Measurements from ENCODE around the gene FGB.

FGB gene

DNA sequence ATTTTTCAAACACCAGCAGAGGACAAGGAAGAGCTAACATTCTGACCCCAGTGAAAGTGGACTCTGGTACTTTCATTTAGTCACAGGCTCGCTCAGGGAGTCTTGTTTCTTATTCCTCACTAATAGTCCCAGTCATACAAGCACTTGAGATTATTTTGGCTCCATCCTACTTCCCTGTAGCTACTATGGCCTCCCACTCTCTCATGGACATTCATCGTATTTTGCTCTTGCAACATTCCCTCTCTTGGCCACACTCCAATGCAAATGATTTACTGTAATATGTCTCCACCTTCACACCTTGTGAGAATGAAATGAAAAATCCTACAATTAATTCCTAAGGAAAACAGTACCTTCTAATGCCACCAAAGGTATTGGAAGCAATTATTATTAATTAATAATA is 33.9 kb upstream of the FGB start:
- peak; percentile 31 for DNase-seq (ENCODE audit: low read depth)
- no peak overlapping the region for H3K4me3 ChIP-seq (replicated peaks; ENCODE audit: low read depth, low read length)
- TF ChIP-seq, protein P1, sequence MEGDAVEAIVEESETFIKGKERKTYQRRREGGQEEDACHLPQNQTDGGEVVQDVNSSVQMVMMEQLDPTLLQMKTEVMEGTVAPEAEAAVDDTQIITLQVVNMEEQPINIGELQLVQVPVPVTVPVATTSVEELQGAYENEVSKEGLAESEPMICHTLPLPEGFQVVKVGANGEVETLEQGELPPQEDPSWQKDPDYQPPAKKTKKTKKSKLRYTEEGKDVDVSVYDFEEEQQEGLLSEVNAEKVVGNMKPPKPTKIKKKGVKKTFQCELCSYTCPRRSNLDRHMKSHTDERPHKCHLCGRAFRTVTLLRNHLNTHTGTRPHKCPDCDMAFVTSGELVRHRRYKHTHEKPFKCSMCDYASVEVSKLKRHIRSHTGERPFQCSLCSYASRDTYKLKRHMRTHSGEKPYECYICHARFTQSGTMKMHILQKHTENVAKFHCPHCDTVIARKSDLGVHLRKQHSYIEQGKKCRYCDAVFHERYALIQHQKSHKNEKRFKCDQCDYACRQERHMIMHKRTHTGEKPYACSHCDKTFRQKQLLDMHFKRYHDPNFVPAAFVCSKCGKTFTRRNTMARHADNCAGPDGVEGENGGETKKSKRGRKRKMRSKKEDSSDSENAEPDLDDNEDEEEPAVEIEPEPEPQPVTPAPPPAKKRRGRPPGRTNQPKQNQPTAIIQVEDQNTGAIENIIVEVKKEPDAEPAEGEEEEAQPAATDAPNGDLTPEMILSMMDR (IDR thresholded peaks at IDR 0.05; ENCODE audit: low read length, missing control alignments) = no peak

DNA sequence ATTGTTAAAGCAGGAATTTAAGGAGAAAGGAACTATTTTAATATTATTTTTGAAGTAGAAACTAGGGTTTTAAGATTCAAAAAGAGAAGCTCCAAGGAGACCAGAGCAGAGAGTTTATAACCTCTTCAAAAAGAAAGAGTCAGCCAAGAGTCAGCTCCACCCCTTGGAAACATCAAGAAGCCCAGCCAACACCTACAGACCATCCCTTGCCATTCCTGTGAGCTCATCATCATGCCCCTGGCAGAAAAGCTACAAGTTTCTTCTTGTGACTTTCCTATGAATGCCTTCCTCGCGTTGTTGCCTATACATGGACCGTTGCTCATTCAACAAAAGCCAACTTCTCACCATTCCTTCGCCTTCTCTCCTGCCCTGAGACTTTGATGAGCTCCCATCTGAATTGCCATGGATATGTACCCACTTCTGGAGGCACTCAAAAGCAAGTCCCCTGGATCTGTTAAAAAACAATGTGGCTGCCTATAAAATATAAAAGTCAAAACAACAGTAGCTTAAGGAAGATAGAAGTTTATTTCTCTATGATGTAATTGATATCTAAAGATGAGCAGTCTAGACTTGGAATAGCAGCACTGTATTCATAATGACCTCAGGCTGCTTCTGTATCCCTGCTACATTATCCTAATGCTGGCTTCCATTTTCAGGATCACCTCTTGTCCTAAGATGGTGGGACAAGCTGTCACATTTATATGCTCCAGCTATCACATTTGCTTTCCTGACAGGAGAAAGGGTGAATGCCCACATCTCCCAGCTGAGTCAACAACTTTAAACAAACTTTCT is 32.9 kb upstream of the FGB start:
- no peak overlapping the region for H3K4me3 ChIP-seq (replicated peaks; ENCODE audit: low read depth, low read length)
- TF ChIP-seq, protein P1 (IDR thresholded peaks at IDR 0.05; ENCODE audit: low read length, missing control alignments) = no peak
- no peak for DNase-seq (ENCODE audit: low read depth)

DNA sequence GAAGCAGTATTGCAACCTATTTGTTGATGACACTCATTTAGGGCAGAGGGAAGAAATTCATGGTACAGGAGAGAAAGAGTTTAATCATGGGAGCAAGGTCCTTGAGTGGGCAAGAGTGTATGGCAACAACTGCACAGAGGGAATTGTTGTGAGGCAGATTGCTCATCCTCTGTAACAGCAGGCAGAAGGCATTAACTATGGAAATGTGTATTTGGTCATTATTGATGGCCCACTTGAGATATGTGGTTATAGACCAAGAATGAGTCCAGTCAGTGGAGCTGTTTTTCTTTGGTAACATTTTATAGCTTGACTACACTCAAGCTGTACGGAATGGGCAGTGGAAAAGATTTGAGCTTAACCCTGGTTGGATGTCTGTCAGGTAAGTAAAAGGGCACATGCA is 28.5 kb upstream of the FGB start:
- no peak overlapping the region for H3K4me3 ChIP-seq (replicated peaks; ENCODE audit: low read depth, low read length)
- DNase-seq (ENCODE audit: low read depth) = no peak
- TF ChIP-seq, protein P1 (IDR thresholded peaks at IDR 0.05; ENCODE audit: low read length, missing control alignments) = no peak

DNA sequence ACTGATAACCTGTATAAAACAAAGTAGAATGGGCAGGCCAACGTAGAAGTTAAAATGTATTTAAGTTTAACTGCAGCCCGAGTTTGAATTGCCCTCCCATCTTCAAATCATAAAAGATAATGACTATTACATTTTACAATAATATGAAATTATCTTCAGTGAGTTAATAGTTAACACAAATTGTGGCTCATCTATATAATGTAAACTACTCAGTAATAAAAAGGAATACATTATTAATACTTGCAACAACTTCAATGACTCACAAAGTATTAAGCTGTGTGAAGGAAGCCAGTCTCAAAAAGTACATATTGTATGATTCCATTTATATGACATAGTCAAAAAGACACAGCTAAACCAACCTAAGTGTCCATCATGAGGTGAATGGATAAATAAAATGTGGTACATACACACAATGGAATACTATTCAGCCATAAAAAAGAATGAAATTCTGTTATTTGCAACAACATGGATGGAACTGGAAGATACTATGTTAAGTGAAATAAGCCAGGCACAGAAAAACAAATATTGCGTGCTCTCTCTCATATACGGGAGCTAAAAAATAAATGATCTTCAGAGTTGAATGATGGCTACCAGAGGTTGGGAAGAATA is 20.4 kb upstream of the FGB start:
- no peak for DNase-seq (ENCODE audit: low read depth)
- no peak overlapping the region for H3K4me3 ChIP-seq (replicated peaks; ENCODE audit: low read depth, low read length)
- TF ChIP-seq, protein P1 (IDR thresholded peaks at IDR 0.05; ENCODE audit: low read length, missing control alignments) = no peak

DNA sequence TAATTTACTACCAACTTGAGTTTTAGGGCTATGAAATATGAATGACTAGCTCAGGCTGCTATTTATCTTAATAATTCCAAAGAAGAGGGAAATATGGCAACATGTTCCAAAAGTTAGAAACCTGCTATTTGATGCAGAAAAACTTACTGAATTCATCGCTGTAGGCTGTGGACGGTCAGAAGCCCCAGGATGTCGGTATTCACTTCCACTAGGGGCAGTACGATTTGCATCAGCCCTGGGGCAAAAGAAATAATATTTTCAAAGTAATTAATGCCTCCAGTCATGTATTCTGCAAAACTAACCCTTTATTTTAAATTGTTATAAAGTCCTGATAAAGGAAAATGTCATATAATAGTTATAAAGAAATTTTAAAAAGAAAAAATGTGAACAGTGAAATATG is 17.1 kb upstream of the FGB start:
- TF ChIP-seq, protein P1 (IDR thresholded peaks at IDR 0.05; ENCODE audit: low read length, missing control alignments) = peak; percentile 7
- H3K4me3 ChIP-seq (replicated peaks; ENCODE audit: low read depth, low read length) = no peak overlapping the region
- DNase-seq (ENCODE audit: low read depth) = no peak

DNA sequence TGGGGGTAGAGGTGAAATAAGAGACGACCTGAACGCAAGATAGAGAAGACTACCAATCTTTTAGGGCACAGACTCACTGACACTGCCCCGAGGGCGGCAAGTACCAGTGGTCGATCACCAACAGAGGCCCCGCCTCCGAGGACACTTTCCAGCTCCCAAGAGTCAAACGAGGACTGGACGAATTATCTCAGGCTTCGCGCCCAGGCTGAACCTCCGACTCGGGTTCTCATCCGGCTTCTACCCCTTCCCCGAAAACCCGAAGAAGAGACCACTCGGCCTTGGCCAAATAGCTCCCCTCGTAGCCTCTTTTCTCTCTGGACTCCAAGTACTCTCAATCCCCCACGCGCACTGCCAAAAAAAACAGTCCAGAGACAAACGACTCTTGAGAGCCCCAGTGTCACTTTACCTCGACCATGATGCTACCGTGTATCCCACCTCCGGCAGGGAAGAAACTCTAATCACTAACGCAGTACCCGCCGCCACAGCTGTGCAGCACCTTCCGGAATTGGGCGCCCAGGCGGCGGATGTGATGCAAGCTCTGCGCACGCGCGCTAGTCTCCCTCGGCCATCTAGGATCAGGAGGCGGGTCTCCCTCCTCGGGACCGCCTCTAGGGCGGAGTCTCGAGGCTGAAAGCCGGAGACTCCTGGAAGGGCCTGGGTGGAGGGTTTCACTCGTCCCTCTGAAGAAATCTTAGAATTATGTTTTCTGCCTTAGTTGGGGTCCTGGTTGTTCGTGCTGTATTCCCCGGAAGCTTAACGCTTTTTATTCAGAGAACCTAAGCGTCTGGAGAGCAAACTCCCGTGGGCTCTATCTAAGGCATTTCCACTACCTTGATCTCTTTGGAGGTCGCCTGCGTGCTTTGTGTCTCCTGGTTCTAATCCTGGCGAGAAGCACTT is 12.7 kb upstream of the FGB start, which contains the start of gene PLRG1:
Gene PLRG1, minus strand, starts transcription at position 507 of the 897 bp plus-strand sequence. Its CDS starts 92 bp downstream, at position 415.
- peak; percentile 95 for DNase-seq (ENCODE audit: low read depth)
- H3K4me3 ChIP-seq (replicated peaks; ENCODE audit: low read depth, low read length) = peak within 1 kb of the TSS; percentile 74
- TF ChIP-seq, protein P1 (IDR thresholded peaks at IDR 0.05; ENCODE audit: low read length, missing control alignments) = no peak
